KMS-11 (cell line): Measurements from ENCODE around the gene HK1.
A peak's percentile ranks its signal among the peaks of the same experiment; 100 is the strongest.

Experiments used
- H2AFZ ChIP-seq: fragments of 200-600 bp; sonication (generic); 2 replicates; pipeline ENCODE4 v1.6.1; 2016; ENCODE audit warnings: antibody characterized with exemption, mixed run types, low read depth
- H3K27ac ChIP-seq: fragments of 200-600 bp; sonication (generic); 2 replicates; pipeline ENCODE4 v1.6.1; 2016; ENCODE audit warnings: mild to moderate bottlenecking, mixed run types
- H3K27me3 ChIP-seq: fragments of 200-600 bp; sonication (generic); 2 replicates; pipeline ENCODE4 v1.6.1; 2017; ENCODE audit warnings: mild to moderate bottlenecking, low read depth, mixed run types, moderate library complexity; ENCODE audit not compliant: insufficient read depth
- H3K36me3 ChIP-seq: fragments of 200-600 bp; sonication (generic); 2 replicates; pipeline ENCODE4 v1.6.1; 2017; ENCODE audit warnings: mild to moderate bottlenecking, mixed run types; ENCODE audit not compliant: insufficient read depth
- H3K4me1 ChIP-seq: fragments of 200-600 bp; sonication (generic); 2 replicates; pipeline ENCODE4 v1.6.1; 2016; ENCODE audit warnings: mild to moderate bottlenecking, low read depth, mixed run types; ENCODE audit not compliant: poor library complexity, severe bottlenecking
- H3K4me2 ChIP-seq: fragments of 200-600 bp; sonication (generic); 2 replicates; pipeline ENCODE4 v1.7.0; 2016; ENCODE audit warnings: mild to moderate bottlenecking, mixed run types
- H3K4me3 ChIP-seq: fragments of 200-600 bp; sonication (generic); IDR thresholded peaks from 2 replicates; pipeline ENCODE4 v1.6.1; 2017; ENCODE audit warnings: low read depth, low read length, mixed read lengths; ENCODE audit not compliant: insufficient read depth
- H3K79me2 ChIP-seq: fragments of 200-600 bp; sonication (generic); 2 replicates; pipeline ENCODE4 v1.6.1; 2016; ENCODE audit warnings: low read depth, mixed run types; ENCODE audit not compliant: insufficient read depth
- H3K9ac ChIP-seq: fragments of 200-600 bp; sonication (generic); 2 replicates; pipeline ENCODE4 v1.6.1; 2016; ENCODE audit warnings: mild to moderate bottlenecking, mixed run types
- H4K20me1 ChIP-seq: fragments of 200-600 bp; sonication (generic); 2 replicates; pipeline ENCODE4 v1.6.1; 2016; ENCODE audit warnings: mild to moderate bottlenecking, mixed run types; ENCODE audit not compliant: insufficient read depth
- TF ChIP-seq, protein P1 (sequence below): fragments of 200-600 bp; sonication (generic); conservative IDR thresholded peaks from 2 replicates; pipeline ENCODE4 v1.6.1; 2017; ENCODE audit warnings: low read depth, mild to moderate bottlenecking, antibody characterized with exemption, low read length, moderate library complexity, mixed read lengths

Gene HK1

DNA sequence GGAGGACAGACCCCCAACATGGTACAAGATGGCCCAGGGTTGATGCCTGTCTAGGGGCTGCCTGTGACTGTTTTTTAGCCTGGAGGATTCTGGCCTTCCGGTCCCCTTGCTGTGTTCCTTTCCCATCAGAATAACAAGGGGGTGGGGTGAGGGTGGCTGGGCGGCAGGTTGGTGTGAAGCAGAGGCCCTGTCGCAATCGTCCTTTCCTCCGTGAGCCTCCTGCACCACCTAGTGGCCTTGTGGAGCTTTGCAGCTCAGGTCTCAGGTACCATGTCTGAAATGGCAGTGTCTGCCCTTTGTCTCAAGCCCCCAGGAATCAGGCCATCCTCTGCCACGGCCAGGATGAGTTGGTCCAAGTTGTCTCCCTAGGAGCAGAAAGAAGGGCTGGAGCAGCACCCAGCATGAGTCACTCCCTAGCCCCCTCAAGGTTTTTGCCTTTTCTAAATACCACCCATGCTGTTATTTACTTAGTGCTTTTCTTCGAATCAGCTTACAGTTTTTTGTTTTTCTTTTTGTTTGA lies 114.2 kb downstream of the HK1 start:
- Histone ChIP-seq H3K4me1 (peaks cover 9% of the 10 kb centered on the region), H3K4me3 (no peak overlapping the region), H3K27ac (no peak overlapping the region), H3K27me3 (no peaks in the 10 kb centered on the region), H3K79me2 (no peaks in the 10 kb centered on the region), H2AFZ (peak overlapping the region; percentile 61; the same call in 1 of the 2 replicates), H4K20me1 (no peaks in the 10 kb centered on the region), H3K4me2 (peak overlapping the region; percentile 17; the same call in 1 of the 2 replicates), H3K9ac (no peak overlapping the region), H3K36me3 (no peaks in the 10 kb centered on the region)
- TF ChIP-seq, protein P1, sequence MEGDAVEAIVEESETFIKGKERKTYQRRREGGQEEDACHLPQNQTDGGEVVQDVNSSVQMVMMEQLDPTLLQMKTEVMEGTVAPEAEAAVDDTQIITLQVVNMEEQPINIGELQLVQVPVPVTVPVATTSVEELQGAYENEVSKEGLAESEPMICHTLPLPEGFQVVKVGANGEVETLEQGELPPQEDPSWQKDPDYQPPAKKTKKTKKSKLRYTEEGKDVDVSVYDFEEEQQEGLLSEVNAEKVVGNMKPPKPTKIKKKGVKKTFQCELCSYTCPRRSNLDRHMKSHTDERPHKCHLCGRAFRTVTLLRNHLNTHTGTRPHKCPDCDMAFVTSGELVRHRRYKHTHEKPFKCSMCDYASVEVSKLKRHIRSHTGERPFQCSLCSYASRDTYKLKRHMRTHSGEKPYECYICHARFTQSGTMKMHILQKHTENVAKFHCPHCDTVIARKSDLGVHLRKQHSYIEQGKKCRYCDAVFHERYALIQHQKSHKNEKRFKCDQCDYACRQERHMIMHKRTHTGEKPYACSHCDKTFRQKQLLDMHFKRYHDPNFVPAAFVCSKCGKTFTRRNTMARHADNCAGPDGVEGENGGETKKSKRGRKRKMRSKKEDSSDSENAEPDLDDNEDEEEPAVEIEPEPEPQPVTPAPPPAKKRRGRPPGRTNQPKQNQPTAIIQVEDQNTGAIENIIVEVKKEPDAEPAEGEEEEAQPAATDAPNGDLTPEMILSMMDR, result peak; percentile 85

DNA sequence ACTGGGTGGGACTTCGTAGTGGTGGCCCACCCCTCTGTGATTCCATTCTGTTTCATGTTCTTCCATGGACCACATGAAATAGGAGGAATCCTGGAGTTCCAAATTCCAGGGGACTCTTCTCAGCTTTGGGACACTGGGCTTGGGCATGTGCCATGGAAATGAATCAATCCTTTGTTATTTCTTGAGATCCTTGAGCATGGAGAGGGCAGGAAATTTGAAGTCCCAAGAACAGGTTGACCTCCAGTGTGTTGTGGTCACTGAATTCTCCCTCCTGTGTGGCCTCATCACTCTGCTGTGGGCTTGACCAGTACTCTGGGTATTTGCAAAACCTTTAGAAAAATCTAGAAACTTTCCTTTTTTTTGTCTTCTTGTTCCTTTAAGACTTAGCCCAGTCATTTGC lies 115.7 kb downstream of the HK1 start:
- Histone ChIP-seq H3K4me2 (no peak overlapping the region), H3K79me2 (no peaks in the 10 kb centered on the region), H3K4me3 (no peak overlapping the region), H3K27me3 (no peaks in the 10 kb centered on the region), H2AFZ (no peak overlapping the region), H3K9ac (no peak overlapping the region), H3K4me1 (peaks cover 9% of the 10 kb centered on the region), H4K20me1 (no peaks in the 10 kb centered on the region), H3K36me3 (no peaks in the 10 kb centered on the region), H3K27ac (no peak overlapping the region)
- TF ChIP-seq, protein P1, result no peak

DNA sequence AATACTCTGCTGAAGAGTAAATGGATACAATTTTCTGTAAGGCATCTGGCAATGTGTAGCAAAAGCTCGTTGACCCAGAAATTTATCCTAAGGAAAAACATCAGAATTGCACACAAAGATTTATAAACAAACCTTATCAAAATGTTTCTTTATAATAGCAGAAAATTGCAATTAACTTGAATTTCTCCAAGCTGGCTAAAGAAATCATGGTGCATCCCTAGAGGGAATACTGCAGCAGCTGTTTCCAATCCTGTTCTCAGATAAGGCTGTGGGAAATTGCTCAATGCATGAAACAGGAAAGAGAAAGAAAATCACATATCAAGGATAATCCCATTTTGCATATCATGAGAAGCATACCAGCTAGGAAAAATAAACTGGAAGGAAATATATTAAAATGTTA lies 119.7 kb downstream of the HK1 start:
- Histone ChIP-seq H4K20me1 (no peaks in the 10 kb centered on the region), H3K79me2 (no peaks in the 10 kb centered on the region), H3K27ac (no peak overlapping the region), H3K4me3 (no peak overlapping the region), H3K27me3 (no peaks in the 10 kb centered on the region), H3K4me1 (no peaks in the 10 kb centered on the region), H2AFZ (no peak overlapping the region), H3K4me2 (no peak overlapping the region), H3K36me3 (no peaks in the 10 kb centered on the region), H3K9ac (no peak overlapping the region)
- TF ChIP-seq, protein P1, result no peak

DNA sequence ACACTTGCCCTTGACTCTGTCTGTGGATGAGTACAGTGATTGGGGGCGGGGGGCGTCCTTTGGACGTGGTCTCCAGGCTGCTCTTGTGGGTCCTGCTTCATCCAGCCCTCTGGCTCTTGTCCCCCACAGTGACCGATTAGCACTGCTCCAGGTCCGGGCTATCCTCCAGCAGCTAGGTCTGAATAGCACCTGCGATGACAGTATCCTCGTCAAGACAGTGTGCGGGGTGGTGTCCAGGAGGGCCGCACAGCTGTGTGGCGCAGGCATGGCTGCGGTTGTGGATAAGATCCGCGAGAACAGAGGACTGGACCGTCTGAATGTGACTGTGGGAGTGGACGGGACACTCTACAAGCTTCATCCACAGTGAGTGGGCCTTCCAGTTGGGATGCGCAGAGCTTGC lies 120.2 kb downstream of the HK1 start:
- Histone ChIP-seq H3K4me1 (no peaks in the 10 kb centered on the region), H3K4me3 (no peak overlapping the region), H3K4me2 (no peak overlapping the region), H4K20me1 (no peaks in the 10 kb centered on the region), H3K36me3 (no peaks in the 10 kb centered on the region), H3K79me2 (no peaks in the 10 kb centered on the region), H2AFZ (no peak overlapping the region), H3K27ac (no peak overlapping the region), H3K9ac (no peak overlapping the region), H3K27me3 (no peaks in the 10 kb centered on the region)
- TF ChIP-seq, protein P1, result no peak

DNA sequence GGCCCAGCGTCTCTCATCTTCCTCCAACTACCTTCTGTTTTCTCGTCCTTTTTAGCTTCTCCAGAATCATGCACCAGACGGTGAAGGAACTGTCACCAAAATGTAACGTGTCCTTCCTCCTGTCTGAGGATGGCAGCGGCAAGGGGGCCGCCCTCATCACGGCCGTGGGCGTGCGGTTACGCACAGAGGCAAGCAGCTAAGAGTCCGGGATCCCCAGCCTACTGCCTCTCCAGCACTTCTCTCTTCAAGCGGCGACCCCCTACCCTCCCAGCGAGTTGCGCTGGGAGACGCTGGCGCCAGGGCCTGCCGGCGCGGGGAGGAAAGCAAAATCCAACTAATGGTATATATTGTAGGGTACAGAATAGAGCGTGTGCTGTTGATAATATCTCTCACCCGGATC lies 122.6 kb downstream of the HK1 start:
- H3K4me2 ChIP-seq, result no peak overlapping the region
- H3K4me1 ChIP-seq, result no peaks in the 10 kb centered on the region
- TF ChIP-seq, protein P1, result no peak
- H3K36me3 ChIP-seq, result no peaks in the 10 kb centered on the region
- no peak overlapping the region for H3K9ac ChIP-seq
- no peaks in the 10 kb centered on the region for H3K79me2 ChIP-seq
- no peaks in the 10 kb centered on the region for H4K20me1 ChIP-seq
- H3K27ac ChIP-seq, result no peak overlapping the region
- no peak overlapping the region for H3K4me3 ChIP-seq
- no peaks in the 10 kb centered on the region for H3K27me3 ChIP-seq
- H2AFZ ChIP-seq, result no peak overlapping the region
